HepG2 (cell line): ENCODE measurements around the gene CSNK1A1. TPM values are rescaled to one million over a fixed set of nuclear protein-coding genes. Genes with fewer than 3 reads are reported as not detected.

Experiments used
- CBX2 ChIP-seq, 2 experiments: fragments of 200-600 bp in 1 of 2; sonication (generic); formaldehyde crosslinking in 1 of 2; IDR thresholded peaks; 2 replicates each; pipeline versions ENCODE4 v1.7.0 to v1.8.1; 2018 to 2022; ENCODE audit warnings: low read depth in 2 of 2, low read length in 1 of 2, mild to moderate bottlenecking in 1 of 2, missing genetic modification reagents in 1 of 2
- EED ChIP-seq: sonication (generic); formaldehyde crosslinking; IDR thresholded peaks from 2 replicates; pipeline ENCODE4 v1.5.0; 2020; ENCODE audit warnings: mild to moderate bottlenecking, missing genetic modification reagents
- GLI4 ChIP-seq: sonication (generic); formaldehyde crosslinking; IDR thresholded peaks from 2 replicates; pipeline ENCODE4 v1.5.1; 2020; ENCODE audit warnings: missing genetic modification reagents, mild to moderate bottlenecking, moderate library complexity, borderline replicate concordance
- HMG20A ChIP-seq: IDR thresholded peaks from 2 replicates; pipeline ENCODE4 v1.6.1; 2016; ENCODE audit warnings: borderline replicate concordance
- MED13 ChIP-seq: sonication (generic); formaldehyde crosslinking; IDR thresholded peaks from 2 replicates; pipeline ENCODE4 v1.5.0; 2020; ENCODE audit warnings: missing genetic modification reagents
- RBAK ChIP-seq: sonication (generic); formaldehyde crosslinking; IDR thresholded peaks from 2 replicates; pipeline ENCODE4 v1.5.1; 2020; ENCODE audit warnings: mild to moderate bottlenecking, missing genetic modification reagents
- RXRB ChIP-seq: IDR thresholded peaks from 2 replicates; pipeline ENCODE4 v1.6.1; 2016; ENCODE audit warnings: borderline replicate concordance, missing genetic modification reagents, missing compliant biosample characterization
- SNRNP70 ChIP-seq: fragments of 200-400 bp; formaldehyde crosslinking; IDR thresholded peaks from 2 replicates; pipeline ENCODE4 v1.6.1; 2017; ENCODE audit warnings: mild to moderate bottlenecking, low read depth, low read length, moderate library complexity
- SP140L ChIP-seq: sonication (generic); formaldehyde crosslinking; IDR thresholded peaks from 2 replicates; pipeline ENCODE4 v1.4.0; 2020; ENCODE audit warnings: missing genetic modification reagents, borderline replicate concordance
- ZFP41 ChIP-seq: sonication (generic); formaldehyde crosslinking; IDR thresholded peaks from 2 replicates; pipeline ENCODE4 v1.4.0; 2020; ENCODE audit warnings: mild to moderate bottlenecking, missing genetic modification reagents, borderline replicate concordance
- ZKSCAN1 ChIP-seq: fragments of 150-350 bp; IDR thresholded peaks from 2 replicates; pipeline ENCODE4 v1.6.1; 2014; ENCODE audit warnings: low read length
- ZNF17 ChIP-seq: sonication (generic); formaldehyde crosslinking; IDR thresholded peaks from 2 replicates; pipeline ENCODE4 v1.5.0; 2020; ENCODE audit warnings: mild to moderate bottlenecking, missing genetic modification reagents
- ZNF543 ChIP-seq: sonication (generic); formaldehyde crosslinking; IDR thresholded peaks from 2 replicates; pipeline ENCODE4 v1.4.0; 2020; ENCODE audit warnings: mild to moderate bottlenecking, missing genetic modification reagents
- polyA plus RNA-seq, 8 experiments: library from polyadenylated mRNA; depleted of rRNA in 3 of 8; stranded (reverse) in 7 of 8; unstranded in 1 of 8; fragments of >200 nt; fragmentation: Illumina TruSeq in 4 of 8; extraction: Trizol in 4 of 8; gene quantifications; 2 replicates each; pipeline versions ENCODE4 v1.2.1 to v1.2.3, GENCODE V29; 2011 to 2016; ENCODE audit warnings: low read depth in 4 of 8, missing spikeins in 1 of 8, mixed read lengths in 1 of 8; ENCODE audit not compliant: insufficient read depth in 1 of 8
- total RNA-seq, 5 experiments: library from RNA; depleted of rRNA; stranded (reverse); fragments of >200 nt; fragmentation: Illumina TruSeq; extraction: Trizol; gene quantifications; 2 replicates each; pipeline ENCODE4 v1.2.3, GENCODE V29; 2016; ENCODE audit warnings: low read depth in 1 of 5
- TF ChIP-seq, protein P1 (sequence below), 2 experiments: IDR thresholded peaks; 2 replicates each; pipeline ENCODE4 v1.6.1; 2011 to 2012; ENCODE audit warnings: low read length in 2 of 2, borderline replicate concordance in 1 of 2, low read depth in 1 of 2, mild to moderate bottlenecking in 1 of 2, moderate library complexity in 1 of 2
- TF ChIP-seq, protein P2 (sequence below): sonication (generic); formaldehyde crosslinking; conservative IDR thresholded peaks from 2 replicates; pipeline ENCODE4 v1.8.1; 2023; ENCODE audit warnings: missing genetic modification reagents
- TF ChIP-seq, protein P3 (sequence below): conservative IDR thresholded peaks from 2 replicates; pipeline ENCODE4 v1.6.1; 2018; ENCODE audit warnings: missing genetic modification reagents
- TF ChIP-seq, protein P4 (sequence below): sonication (generic); IDR thresholded peaks from 2 replicates; pipeline ENCODE4 v1.6.1; 2016; ENCODE audit warnings: low read depth, borderline replicate concordance

CSNK1A1 gene
- total and polyA plus RNA-seq, 2 of the 13 experiments (the other 11 are each of a cell fraction or from before 2014, with no cell fraction given): 89.0 to 149 TPM

DNA sequence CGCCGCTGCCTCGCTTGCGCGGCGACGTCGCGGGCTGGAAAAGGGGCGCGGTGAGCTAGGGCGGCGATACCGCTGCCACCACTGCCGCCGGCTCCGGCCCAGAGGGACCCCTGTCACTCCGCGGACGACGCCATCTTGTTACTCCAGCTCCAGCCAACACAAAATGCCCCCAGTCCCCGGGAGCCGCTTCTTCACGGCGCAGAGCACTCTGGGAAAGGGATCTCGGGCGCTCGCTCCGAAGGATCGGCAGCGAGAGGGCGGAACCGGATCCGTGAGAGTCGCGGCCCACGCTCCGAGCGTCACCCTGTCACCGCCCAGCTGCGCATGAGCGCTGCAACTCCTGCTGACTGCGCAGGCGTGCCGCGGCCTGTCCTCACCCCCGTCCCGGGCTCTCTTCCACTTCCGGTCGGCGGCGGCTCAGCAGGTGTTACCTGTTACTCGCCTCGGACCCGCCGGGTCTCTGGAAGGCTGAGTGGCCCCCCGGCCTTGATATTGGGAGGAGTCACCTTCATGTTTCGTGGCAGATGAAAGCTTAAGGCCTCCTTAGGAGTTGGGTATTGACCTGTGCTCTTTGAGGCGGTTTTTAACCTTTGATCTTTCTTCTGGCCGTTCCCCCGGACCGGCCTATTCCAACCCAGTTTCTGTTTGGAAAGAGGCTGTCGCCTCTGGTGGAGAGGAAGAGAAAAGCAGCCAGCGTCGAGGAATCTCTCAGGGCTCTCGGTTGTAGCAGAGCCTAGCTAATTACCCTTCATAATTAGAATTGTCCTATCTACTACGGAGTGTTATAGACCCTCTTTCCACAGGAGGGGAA is at the start of gene CSNK1A1 (continued):
- TF ChIP-seq, protein P1, sequence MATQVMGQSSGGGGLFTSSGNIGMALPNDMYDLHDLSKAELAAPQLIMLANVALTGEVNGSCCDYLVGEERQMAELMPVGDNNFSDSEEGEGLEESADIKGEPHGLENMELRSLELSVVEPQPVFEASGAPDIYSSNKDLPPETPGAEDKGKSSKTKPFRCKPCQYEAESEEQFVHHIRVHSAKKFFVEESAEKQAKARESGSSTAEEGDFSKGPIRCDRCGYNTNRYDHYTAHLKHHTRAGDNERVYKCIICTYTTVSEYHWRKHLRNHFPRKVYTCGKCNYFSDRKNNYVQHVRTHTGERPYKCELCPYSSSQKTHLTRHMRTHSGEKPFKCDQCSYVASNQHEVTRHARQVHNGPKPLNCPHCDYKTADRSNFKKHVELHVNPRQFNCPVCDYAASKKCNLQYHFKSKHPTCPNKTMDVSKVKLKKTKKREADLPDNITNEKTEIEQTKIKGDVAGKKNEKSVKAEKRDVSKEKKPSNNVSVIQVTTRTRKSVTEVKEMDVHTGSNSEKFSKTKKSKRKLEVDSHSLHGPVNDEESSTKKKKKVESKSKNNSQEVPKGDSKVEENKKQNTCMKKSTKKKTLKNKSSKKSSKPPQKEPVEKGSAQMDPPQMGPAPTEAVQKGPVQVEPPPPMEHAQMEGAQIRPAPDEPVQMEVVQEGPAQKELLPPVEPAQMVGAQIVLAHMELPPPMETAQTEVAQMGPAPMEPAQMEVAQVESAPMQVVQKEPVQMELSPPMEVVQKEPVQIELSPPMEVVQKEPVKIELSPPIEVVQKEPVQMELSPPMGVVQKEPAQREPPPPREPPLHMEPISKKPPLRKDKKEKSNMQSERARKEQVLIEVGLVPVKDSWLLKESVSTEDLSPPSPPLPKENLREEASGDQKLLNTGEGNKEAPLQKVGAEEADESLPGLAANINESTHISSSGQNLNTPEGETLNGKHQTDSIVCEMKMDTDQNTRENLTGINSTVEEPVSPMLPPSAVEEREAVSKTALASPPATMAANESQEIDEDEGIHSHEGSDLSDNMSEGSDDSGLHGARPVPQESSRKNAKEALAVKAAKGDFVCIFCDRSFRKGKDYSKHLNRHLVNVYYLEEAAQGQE (IDR thresholded peaks at IDR 0.05; ENCODE audit: borderline replicate concordance in 1 of 2, low read depth in 1 of 2, low read length in 2 of 2): peak in 1 of 2 experiments; percentile 48; a peak in 1 of 4 replicates
- TF ChIP-seq, protein P2, sequence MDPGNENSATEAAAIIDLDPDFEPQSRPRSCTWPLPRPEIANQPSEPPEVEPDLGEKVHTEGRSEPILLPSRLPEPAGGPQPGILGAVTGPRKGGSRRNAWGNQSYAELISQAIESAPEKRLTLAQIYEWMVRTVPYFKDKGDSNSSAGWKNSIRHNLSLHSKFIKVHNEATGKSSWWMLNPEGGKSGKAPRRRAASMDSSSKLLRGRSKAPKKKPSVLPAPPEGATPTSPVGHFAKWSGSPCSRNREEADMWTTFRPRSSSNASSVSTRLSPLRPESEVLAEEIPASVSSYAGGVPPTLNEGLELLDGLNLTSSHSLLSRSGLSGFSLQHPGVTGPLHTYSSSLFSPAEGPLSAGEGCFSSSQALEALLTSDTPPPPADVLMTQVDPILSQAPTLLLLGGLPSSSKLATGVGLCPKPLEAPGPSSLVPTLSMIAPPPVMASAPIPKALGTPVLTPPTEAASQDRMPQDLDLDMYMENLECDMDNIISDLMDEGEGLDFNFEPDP (CRISPR knock-in tag): no peak
- TF ChIP-seq GLI4: peak; percentile 82; the same call in 1 of the 2 replicates
- TF ChIP-seq, protein P3, sequence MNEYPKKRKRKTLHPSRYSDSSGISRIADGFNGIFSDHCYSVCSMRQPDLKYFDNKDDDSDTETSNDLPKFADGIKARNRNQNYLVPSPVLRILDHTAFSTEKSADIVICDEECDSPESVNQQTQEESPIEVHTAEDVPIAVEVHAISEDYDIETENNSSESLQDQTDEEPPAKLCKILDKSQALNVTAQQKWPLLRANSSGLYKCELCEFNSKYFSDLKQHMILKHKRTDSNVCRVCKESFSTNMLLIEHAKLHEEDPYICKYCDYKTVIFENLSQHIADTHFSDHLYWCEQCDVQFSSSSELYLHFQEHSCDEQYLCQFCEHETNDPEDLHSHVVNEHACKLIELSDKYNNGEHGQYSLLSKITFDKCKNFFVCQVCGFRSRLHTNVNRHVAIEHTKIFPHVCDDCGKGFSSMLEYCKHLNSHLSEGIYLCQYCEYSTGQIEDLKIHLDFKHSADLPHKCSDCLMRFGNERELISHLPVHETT (CRISPR knock-in tag): peak; percentile 81; the same call in 1 of the 2 replicates
- TF ChIP-seq ZNF543 (CRISPR knock-in tag): no peak
- TF ChIP-seq RXRB (CRISPR knock-in tag): peak; percentile 63
- no peak for TF ChIP-seq RBAK
- TF ChIP-seq HMG20A (CRISPR knock-in tag): no peak
- no peak for TF ChIP-seq EED (CRISPR knock-in tag)
- TF ChIP-seq SP140L: 0 out of 2 replicates have a peak, but pooled peaks have one; percentile 87
- no peak for TF ChIP-seq MED13 (CRISPR knock-in tag)
- TF ChIP-seq ZFP41: no peak
- TF ChIP-seq ZKSCAN1: no peak
- TF ChIP-seq ZNF17 (CRISPR knock-in tag): no peak
- no peak for TF ChIP-seq SNRNP70
- TF ChIP-seq CBX2 (IDR thresholded peaks at IDR 0.05; ENCODE audit: low read depth, low read length): no peak
- TF ChIP-seq CBX2 (CRISPR knock-in tag; IDR thresholded peaks at IDR 0.05; ENCODE audit: low read depth): no peak
- TF ChIP-seq, protein P4, sequence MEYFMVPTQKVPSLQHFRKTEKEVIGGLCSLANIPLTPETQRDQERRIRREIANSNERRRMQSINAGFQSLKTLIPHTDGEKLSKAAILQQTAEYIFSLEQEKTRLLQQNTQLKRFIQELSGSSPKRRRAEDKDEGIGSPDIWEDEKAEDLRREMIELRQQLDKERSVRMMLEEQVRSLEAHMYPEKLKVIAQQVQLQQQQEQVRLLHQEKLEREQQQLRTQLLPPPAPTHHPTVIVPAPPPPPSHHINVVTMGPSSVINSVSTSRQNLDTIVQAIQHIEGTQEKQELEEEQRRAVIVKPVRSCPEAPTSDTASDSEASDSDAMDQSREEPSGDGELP: peak; percentile 44; the same call in 1 of the 2 replicates
